ENCODE measurements around the gene USH1C.

USH1C gene

GRCh38 chr11:17553249-17553546, 9.0 kb upstream of the USH1C start:
- Histone ChIP-seq H3K27me3 (ENCODE audit: control insufficient read depth in 1 of 2, insufficient read depth in 2 of 2, low read length in 2 of 2) (peaks cover 0 to 9% of the 10 kb centered on the region in 2 donors), H3K4me3 (ENCODE audit: low read depth in 1 of 2, low read length in 2 of 2) (no peak overlapping the region)

GRCh38 chr11:17552392-17553248, 8.4 kb upstream of the USH1C start:
- Histone ChIP-seq H3K27me3 (ENCODE audit: control insufficient read depth in 1 of 2, insufficient read depth in 2 of 2, low read length in 2 of 2) (peaks cover 0 to 15% of the 10 kb centered on the region in 2 donors), H3K9ac (ENCODE audit: low read length) (no peak overlapping the region), H3K27ac (ENCODE audit: low read depth, low read length) (no peak overlapping the region), H3K9me3 (ENCODE audit: low read length) (no peaks in the 10 kb centered on the region), H3K36me3 (ENCODE audit: insufficient read depth, low read length) (no peaks in the 10 kb centered on the region), H3K4me1 (ENCODE audit: insufficient read depth, low read length) (no peaks in the 10 kb centered on the region), H3K4me3 (ENCODE audit: low read depth in 1 of 2, low read length in 2 of 2) (no peak overlapping the region)

More at GRCh38 chr11:17553249-17553546, 9.0 kb upstream of the USH1C start:
- H3K9me3 ChIP-seq (ENCODE audit: low read length), result no peaks in the 10 kb centered on the region
- no peak overlapping the region for H3K27ac ChIP-seq (ENCODE audit: low read depth, low read length)
- H3K36me3 ChIP-seq (ENCODE audit: insufficient read depth, low read length), result no peaks in the 10 kb centered on the region
- no peaks in the 10 kb centered on the region for H3K4me1 ChIP-seq (ENCODE audit: insufficient read depth, low read length)
- H3K9ac ChIP-seq (ENCODE audit: low read length), result no peak overlapping the region

DNA sequence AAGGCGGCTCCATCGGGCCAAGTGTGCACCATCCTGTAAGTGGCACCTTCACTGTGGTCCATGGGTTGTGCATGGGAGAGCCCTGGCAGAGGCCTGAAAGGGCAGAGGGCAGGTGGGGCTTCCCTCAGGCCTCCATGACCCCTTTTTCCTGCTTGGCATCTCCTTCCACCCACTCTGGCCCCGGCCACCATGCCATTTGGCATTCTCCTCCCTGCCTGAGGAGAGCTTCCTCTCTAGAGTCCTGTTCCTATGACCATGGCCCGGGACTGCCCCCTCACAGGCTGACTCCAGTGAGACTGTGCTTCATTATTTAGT, 7.8 kb upstream of the USH1C start:
- Histone ChIP-seq H3K9ac (ENCODE audit: low read length) (no peak overlapping the region), H3K36me3 (ENCODE audit: insufficient read depth, low read length) (no peaks in the 10 kb centered on the region), H3K27me3 (ENCODE audit: control insufficient read depth in 1 of 2, insufficient read depth in 2 of 2, low read length in 2 of 2) (peaks cover 0 to 21% of the 10 kb centered on the region in 2 donors), H3K27ac (ENCODE audit: low read depth, low read length) (no peak overlapping the region), H3K4me3 (ENCODE audit: low read depth in 1 of 2, low read length in 2 of 2) (no peak overlapping the region), H3K4me1 (ENCODE audit: insufficient read depth, low read length) (no peaks in the 10 kb centered on the region), H3K9me3 (ENCODE audit: low read length) (no peaks in the 10 kb centered on the region)

DNA sequence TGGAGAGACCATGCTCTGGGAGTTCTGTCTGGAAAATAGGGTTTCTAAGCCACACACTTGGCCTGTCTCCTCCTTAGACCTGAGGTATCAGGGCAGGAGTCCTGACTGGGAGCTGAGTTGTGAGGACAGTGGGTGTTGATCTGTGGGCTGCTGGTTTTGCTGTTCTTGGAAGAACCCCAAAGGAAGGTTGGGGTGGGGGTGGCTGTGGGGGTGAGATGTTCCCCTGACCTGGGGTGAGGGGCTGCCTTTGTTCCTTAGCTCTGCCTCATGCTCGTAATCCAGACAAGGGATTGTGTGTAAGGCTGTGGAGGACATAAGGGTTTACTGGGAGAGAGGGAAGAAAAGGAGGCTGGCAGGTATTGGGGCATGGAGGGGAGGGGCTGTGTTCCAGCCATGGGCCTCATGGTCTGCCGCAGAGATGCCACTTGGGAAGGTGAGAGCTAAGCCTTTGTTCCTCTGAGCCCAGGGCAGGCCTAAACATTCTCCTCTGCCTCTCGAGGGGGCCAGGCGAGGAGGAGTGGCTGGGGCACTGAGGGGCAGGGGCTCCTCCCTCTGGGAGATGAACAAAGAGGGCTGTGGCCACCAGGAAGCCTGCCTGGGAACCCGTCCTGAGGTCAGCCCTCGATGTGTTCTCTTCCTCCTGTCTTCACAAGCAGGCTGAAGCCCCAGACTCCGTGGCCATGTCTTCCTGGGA, 7.3 kb upstream of the USH1C start:
- Histone ChIP-seq H3K4me1 (ENCODE audit: insufficient read depth, low read length) (no peaks in the 10 kb centered on the region), H3K27me3 (ENCODE audit: control insufficient read depth in 1 of 2, insufficient read depth in 2 of 2, low read length in 2 of 2) (peaks cover 0 to 26% of the 10 kb centered on the region in 2 donors), H3K4me3 (ENCODE audit: low read depth in 1 of 2, low read length in 2 of 2) (no peak overlapping the region), H3K9ac (ENCODE audit: low read length) (no peak overlapping the region), H3K27ac (ENCODE audit: low read depth, low read length) (no peak overlapping the region), H3K9me3 (ENCODE audit: low read length) (no peaks in the 10 kb centered on the region), H3K36me3 (ENCODE audit: insufficient read depth, low read length) (no peaks in the 10 kb centered on the region)

DNA sequence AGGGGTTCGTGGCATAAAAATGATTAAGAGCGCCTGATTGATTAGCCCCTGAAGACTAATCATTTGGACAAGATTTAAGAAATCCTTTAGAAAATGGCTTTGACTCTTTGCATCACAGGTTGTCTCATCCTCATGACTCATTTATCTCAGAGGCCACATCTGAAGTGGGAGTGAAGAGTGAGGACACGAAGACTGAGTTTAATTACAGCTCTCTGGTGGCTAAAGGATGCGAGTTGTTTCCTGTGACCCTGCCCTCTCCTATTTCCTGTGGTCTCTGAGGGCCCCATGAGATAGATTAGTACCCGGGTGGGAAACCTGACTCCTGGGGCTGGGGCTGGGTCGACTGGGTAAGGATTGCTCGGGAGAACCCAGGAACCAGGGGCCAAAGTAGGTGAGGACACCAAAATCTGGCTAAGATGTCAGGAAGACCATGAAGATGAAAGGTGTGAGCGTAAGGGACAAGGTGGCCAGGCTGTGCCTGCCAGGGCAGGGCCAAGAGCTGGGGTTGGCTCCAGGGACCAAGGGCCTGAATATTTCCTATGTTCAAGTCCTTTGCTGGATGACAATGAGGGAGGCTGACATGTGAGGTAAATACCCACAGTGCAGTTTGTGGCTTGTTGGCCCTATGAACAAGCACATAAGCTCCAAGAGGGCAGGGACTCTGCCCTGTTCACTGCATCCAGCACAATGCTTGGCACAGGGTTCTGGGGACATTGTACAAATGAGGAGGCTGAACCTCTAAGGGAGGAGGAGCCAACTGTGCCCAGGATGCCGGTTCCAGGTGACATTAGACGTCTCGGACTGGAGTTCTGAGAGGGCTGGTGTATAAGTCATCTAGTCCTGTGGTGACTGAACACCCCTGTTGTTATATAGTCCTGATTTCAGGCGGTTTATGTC, 6.5 kb upstream of the USH1C start:
- no peak overlapping the region for H3K4me3 ChIP-seq (ENCODE audit: low read depth in 1 of 2, low read length in 2 of 2)
- no peaks in the 10 kb centered on the region for H3K9me3 ChIP-seq (ENCODE audit: low read length)
- no peaks in the 10 kb centered on the region for H3K36me3 ChIP-seq (ENCODE audit: insufficient read depth, low read length)
- H3K9ac ChIP-seq (ENCODE audit: low read length), result no peak overlapping the region
- H3K27ac ChIP-seq (ENCODE audit: low read depth, low read length), result no peak overlapping the region
- H3K27me3 ChIP-seq (ENCODE audit: control insufficient read depth in 1 of 2, insufficient read depth in 2 of 2, low read length in 2 of 2), result peaks cover 0 to 26% of the 10 kb centered on the region in 2 donors
- H3K4me1 ChIP-seq (ENCODE audit: insufficient read depth, low read length), result no peaks in the 10 kb centered on the region

DNA sequence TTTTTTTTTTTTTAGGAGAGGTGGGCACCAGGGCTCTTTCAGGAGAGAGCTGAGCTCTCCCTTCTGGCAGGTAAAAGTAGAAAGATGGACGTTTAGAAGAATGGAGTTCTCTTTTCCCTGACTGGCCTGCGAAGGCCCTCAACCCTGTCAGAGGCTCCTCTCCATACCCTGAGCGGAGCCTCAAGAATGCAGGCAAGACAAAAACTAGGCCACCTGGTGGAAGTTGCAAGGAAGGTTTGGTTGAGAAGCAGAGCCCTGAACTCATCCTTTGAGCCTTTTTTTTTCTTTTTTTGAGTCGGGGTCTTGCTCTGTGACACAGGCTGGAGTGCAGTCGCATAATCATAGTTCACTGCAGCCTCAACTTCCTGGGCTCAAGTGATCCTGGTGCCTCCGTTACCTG, 4.2 kb upstream of the USH1C start:
- H3K4me1 ChIP-seq (ENCODE audit: insufficient read depth, low read length), result no peaks in the 10 kb centered on the region
- H3K9ac ChIP-seq (ENCODE audit: low read length), result no peak overlapping the region
- H3K27ac ChIP-seq (ENCODE audit: low read depth, low read length), result no peak overlapping the region
- H3K27me3 ChIP-seq (ENCODE audit: control insufficient read depth in 1 of 2, insufficient read depth in 2 of 2, low read length in 2 of 2), result peaks cover 0 to 33% of the 10 kb centered on the region in 2 donors
- H3K4me3 ChIP-seq (ENCODE audit: low read depth in 1 of 2, low read length in 2 of 2), result no peak overlapping the region
- no peaks in the 10 kb centered on the region for H3K9me3 ChIP-seq (ENCODE audit: low read length)
- no peaks in the 10 kb centered on the region for H3K36me3 ChIP-seq (ENCODE audit: insufficient read depth, low read length)

- Histone ChIP-seq H3K9ac (ENCODE audit: low read length) (no peak overlapping the region), H3K4me3 (ENCODE audit: low read depth in 1 of 2, low read length in 2 of 2) (no peak overlapping the region), H3K27me3 (ENCODE audit: control insufficient read depth in 1 of 2, insufficient read depth in 2 of 2, low read length in 2 of 2) (peaks cover 0 to 33% of the 10 kb centered on the region in 2 donors), H3K9me3 (ENCODE audit: low read length) (no peaks in the 10 kb centered on the region), H3K36me3 (ENCODE audit: insufficient read depth, low read length) (no peaks in the 10 kb centered on the region), H3K4me1 (ENCODE audit: insufficient read depth, low read length) (no peaks in the 10 kb centered on the region), H3K27ac (ENCODE audit: low read depth, low read length) (no peak overlapping the region)
Observed at GRCh38 chr11:17547932-17548331, 3.7 kb upstream of the USH1C start.

DNA sequence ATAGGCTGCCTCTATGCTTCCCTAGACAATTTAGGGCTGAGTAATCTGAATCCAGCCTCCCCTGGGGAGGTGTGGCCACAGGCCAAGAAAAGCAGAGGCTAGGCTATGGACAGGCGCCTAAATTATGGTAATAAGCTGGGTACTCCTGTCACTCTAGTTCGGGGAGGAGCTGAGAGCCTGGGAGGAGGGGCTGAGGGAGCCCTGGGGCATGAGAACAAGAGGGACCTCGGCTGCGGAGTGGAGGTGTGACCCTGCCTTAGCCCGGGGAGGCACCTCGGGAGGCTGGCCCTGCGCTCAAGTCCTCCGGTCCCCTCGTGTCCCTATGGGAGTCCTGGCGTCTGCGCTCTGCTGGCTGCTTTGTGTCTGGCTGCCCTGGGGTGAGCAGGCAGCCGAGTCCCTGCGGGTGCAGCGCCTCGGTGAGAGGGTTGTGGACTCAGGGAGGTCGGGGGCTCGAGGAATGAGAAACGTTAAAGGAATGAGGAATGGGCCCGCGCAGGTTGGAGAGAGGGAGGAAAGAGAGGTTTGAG, 2.9 kb upstream of the USH1C start, which contains the start of gene OTOG:
TSS of gene OTOG (plus strand) at position 209 of the 527 bp plus-strand sequence. CDS start at position 323, 114 bp downstream.
- H3K27ac ChIP-seq (ENCODE audit: low read depth, low read length), result no peak within 1 kb of the TSS
- H3K4me3 ChIP-seq (ENCODE audit: low read depth in 1 of 2, low read length in 2 of 2), result no peak within 1 kb of the TSS
- peaks cover 0 to 33% of the 10 kb centered on the region in 2 donors for H3K27me3 ChIP-seq (ENCODE audit: control insufficient read depth in 1 of 2, insufficient read depth in 2 of 2, low read length in 2 of 2)
- no peaks in the 10 kb centered on the region for H3K9me3 ChIP-seq (ENCODE audit: low read length)
- H3K4me1 ChIP-seq (ENCODE audit: insufficient read depth, low read length), result no peaks in the 10 kb centered on the region
- no peak within 1 kb of the TSS for H3K9ac ChIP-seq (ENCODE audit: low read length)
- no peaks in the 10 kb centered on the region for H3K36me3 ChIP-seq (ENCODE audit: insufficient read depth, low read length)

GRCh38 chr11:17546240-17546639, 2.0 kb upstream of the USH1C start:
- Histone ChIP-seq H3K9ac (ENCODE audit: low read length) (no peak overlapping the region), H3K27ac (ENCODE audit: low read depth, low read length) (no peak overlapping the region), H3K9me3 (ENCODE audit: low read length) (no peaks in the 10 kb centered on the region), H3K27me3 (ENCODE audit: control insufficient read depth in 1 of 2, insufficient read depth in 2 of 2, low read length in 2 of 2) (peaks cover 0 to 33% of the 10 kb centered on the region in 2 donors), H3K4me1 (ENCODE audit: insufficient read depth, low read length) (no peaks in the 10 kb centered on the region), H3K36me3 (ENCODE audit: insufficient read depth, low read length) (no peaks in the 10 kb centered on the region), H3K4me3 (ENCODE audit: low read depth in 1 of 2, low read length in 2 of 2) (no peak overlapping the region)

DNA sequence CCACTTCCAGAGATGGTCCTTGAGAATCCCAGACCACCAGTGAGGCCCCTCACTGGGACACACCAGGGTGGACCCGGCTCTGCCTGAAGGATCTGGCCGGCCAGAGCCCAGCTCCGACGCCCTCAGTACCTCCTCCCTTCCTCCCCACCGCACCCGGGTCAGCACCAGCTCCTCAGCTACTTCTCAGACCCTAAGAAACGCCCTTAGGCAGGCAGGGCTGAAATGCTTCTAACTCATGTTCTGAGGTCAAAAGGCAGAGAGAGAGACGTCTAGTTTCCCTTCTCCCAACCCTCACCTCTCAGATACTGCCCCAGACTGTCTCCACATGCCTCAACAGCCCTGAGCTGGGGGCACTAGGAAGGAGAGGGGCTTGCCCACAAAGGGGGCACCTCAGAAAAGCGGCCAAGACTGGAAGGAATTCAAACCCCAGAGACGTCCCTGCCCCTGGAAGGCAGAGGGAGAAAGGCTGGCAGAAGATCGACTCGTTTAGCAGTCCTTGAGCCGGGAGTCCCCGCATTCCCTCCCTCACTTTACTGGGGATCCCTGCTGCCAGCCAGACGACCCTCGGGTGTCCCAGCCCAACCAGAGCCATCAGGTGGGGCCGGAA, 539 bp downstream of the USH1C start:
- H3K4me1 ChIP-seq (ENCODE audit: insufficient read depth, low read length), result no peaks in the 10 kb centered on the region
- no peaks in the 10 kb centered on the region for H3K36me3 ChIP-seq (ENCODE audit: insufficient read depth, low read length)
- no peak overlapping the region for H3K9ac ChIP-seq (ENCODE audit: low read length)
- peaks cover 0 to 29% of the 10 kb centered on the region in 2 donors for H3K27me3 ChIP-seq (ENCODE audit: control insufficient read depth in 1 of 2, insufficient read depth in 2 of 2, low read length in 2 of 2)
- no peaks in the 10 kb centered on the region for H3K9me3 ChIP-seq (ENCODE audit: low read length)
- H3K4me3 ChIP-seq (ENCODE audit: low read depth in 1 of 2, low read length in 2 of 2), result no peak overlapping the region
- H3K27ac ChIP-seq (ENCODE audit: low read depth, low read length), result no peak overlapping the region

GRCh38 chr11:17543041-17543440, 1.2 kb downstream of the USH1C start:
- Histone ChIP-seq H3K36me3 (ENCODE audit: insufficient read depth, low read length) (no peaks in the 10 kb centered on the region), H3K27ac (ENCODE audit: low read depth, low read length) (no peak overlapping the region), H3K4me1 (ENCODE audit: insufficient read depth, low read length) (no peaks in the 10 kb centered on the region), H3K4me3 (ENCODE audit: low read depth in 1 of 2, low read length in 2 of 2) (no peak overlapping the region), H3K27me3 (ENCODE audit: control insufficient read depth in 1 of 2, insufficient read depth in 2 of 2, low read length in 2 of 2) (peaks cover 0 to 23% of the 10 kb centered on the region in 2 donors), H3K9ac (ENCODE audit: low read length) (no peak overlapping the region), H3K9me3 (ENCODE audit: low read length) (no peaks in the 10 kb centered on the region)

Data from muscle layer of colon (tissue), 2 donors.